ENCODE data around the gene ANKS1B. TPM values are rescaled to one million over a fixed set of nuclear protein-coding genes. Genes with fewer than 3 reads are reported as not detected.

ANKS1B gene
- total RNA-seq, 4 donors from 2014 or later = 4.9 to 15.4 (median 9.4) TPM

DNA sequence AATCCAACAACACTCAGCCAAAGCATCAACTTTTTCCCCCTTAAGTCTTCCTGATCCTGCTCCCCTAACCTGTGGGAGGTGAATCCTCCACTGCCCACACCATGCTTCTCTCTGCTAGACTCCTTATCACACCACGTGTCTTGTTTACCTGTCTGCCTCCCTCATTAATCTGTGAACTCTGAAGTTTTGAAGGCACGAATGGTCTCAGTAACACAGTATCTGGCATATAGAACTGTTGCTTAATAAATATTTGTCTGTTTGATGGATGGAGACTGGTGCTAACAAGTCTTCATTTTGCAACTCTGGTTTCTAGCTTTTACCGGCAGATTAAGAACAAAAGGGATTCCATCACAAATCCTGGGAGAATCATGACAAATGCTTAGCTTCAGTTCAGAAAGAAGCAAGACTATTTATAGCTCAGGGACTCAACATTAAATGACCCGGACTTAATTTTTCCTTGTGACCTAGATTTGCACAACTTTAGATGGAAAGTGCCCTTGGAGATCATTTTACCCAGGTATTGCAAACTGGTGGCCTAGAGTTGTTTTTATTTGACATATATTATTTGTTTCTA is 1072.2 kb downstream of the ANKS1B start:
- 52% methylated on average over 4 of the region's 4 CpGs for WGBS
- no peak for TF ChIP-seq POLR2AphosphoS5 (IDR thresholded peaks at IDR 0.05)
- no peak for TF ChIP-seq EP300 (IDR thresholded peaks at IDR 0.05)
- TF ChIP-seq, protein P1, sequence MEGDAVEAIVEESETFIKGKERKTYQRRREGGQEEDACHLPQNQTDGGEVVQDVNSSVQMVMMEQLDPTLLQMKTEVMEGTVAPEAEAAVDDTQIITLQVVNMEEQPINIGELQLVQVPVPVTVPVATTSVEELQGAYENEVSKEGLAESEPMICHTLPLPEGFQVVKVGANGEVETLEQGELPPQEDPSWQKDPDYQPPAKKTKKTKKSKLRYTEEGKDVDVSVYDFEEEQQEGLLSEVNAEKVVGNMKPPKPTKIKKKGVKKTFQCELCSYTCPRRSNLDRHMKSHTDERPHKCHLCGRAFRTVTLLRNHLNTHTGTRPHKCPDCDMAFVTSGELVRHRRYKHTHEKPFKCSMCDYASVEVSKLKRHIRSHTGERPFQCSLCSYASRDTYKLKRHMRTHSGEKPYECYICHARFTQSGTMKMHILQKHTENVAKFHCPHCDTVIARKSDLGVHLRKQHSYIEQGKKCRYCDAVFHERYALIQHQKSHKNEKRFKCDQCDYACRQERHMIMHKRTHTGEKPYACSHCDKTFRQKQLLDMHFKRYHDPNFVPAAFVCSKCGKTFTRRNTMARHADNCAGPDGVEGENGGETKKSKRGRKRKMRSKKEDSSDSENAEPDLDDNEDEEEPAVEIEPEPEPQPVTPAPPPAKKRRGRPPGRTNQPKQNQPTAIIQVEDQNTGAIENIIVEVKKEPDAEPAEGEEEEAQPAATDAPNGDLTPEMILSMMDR (IDR thresholded peaks at IDR 0.05) = no peak
- TF ChIP-seq POLR2A (IDR thresholded peaks at IDR 0.05) = no peak

DNA sequence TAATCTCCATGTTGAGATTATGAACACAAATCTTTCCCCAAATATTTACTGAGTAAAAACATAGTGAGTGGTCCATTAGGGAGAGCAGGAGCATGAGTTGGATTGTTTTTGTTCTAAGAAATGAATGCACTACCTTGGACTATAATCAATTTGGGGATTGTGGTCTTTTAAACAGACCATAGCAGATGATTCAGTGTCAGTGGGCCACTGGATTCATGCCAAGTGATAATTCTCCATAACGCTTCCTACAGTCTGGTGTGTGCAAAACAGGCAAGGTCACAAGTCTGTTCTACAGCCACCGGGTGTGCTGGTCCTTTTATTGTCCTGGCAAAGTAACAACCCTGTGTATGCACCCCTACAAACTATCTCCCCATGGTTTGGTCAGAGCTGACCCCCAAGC is 1073.3 kb downstream of the ANKS1B start:
- DNase-seq (ENCODE audit: low spot score in 2 of 2) = no peak
- WGBS = 73% methylated on average over 2 of the region's 2 CpGs
- no peaks in the 10 kb centered on the region for H3K4me1 ChIP-seq
- H3K27ac ChIP-seq = no peak overlapping the region
- H3K4me3 ChIP-seq = no peak overlapping the region
- no peaks in the 10 kb centered on the region for H3K36me3 ChIP-seq
- no peaks in the 10 kb centered on the region for H3K9me3 ChIP-seq
- TF ChIP-seq POLR2A (IDR thresholded peaks at IDR 0.05) (no peak), EP300 (IDR thresholded peaks at IDR 0.05) (no peak)
- TF ChIP-seq, protein P1 (IDR thresholded peaks at IDR 0.05) = no peak
- H3K27me3 ChIP-seq = no peaks in the 10 kb centered on the region

More for the DNA sequence above, 1072.2 kb downstream of the ANKS1B start:
- Histone ChIP-seq H3K27me3 (no peaks in the 10 kb centered on the region), H3K4me1 (no peaks in the 10 kb centered on the region), H3K27ac (no peak overlapping the region), H3K4me3 (no peak overlapping the region), H3K36me3 (no peaks in the 10 kb centered on the region), H3K9me3 (no peaks in the 10 kb centered on the region)
- DNase-seq (ENCODE audit: low spot score in 2 of 2) = no peak

DNA sequence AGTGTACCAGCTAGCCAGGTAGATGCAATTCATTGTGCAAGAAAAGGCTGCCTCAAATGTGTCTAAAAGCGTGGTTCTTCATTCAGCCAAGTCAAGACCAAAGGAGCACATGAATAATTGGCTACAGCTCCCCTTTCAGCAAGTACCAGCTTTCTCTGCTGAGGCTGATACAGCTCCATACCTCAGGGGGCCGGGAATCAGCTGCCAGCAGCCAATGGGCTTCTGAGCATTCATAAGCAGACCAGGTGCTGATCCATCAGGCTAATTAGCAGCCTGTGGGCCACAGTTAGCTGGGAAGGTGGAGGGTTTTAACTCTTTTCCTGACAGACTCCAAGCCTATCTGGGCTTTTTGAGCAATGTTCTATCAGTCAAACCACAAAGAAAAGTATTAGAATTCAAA is 1075.0 kb downstream of the ANKS1B start:
- no peak overlapping the region for H3K4me3 ChIP-seq
- WGBS = 24% methylated on average over 2 of the region's 2 CpGs
- no peaks in the 10 kb centered on the region for H3K36me3 ChIP-seq
- H3K27me3 ChIP-seq = no peaks in the 10 kb centered on the region
- DNase-seq (ENCODE audit: low spot score in 2 of 2) = no peak
- TF ChIP-seq POLR2AphosphoS5 (IDR thresholded peaks at IDR 0.05) = no peak
- no peak for TF ChIP-seq EP300 (IDR thresholded peaks at IDR 0.05)
- TF ChIP-seq POLR2A (IDR thresholded peaks at IDR 0.05) = no peak
- TF ChIP-seq, protein P1 (IDR thresholded peaks at IDR 0.05) = no peak
- H3K4me1 ChIP-seq = no peaks in the 10 kb centered on the region
- no peaks in the 10 kb centered on the region for H3K9me3 ChIP-seq
- H3K27ac ChIP-seq = no peak overlapping the region

DNA sequence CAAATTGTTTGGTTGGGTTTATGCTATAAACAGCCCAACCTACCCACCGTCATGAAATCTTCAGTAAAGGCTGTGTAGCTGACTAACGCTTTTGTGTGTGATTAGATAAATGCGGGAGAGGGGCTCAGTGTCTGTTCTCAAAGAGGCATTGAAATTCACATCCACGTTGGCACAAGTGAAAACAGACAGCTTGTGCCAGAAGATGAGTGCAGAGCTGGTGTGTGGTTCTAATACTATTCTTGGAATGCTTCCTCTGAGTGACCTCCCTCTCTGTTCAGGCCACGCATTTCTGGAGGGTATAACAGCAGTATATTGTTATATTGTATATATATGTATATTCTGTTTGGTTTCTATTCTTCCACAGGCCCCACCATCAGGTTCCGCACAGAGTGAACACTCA is 1075.9 kb downstream of the ANKS1B start:
- Histone ChIP-seq H3K27ac (no peak overlapping the region), H3K36me3 (no peaks in the 10 kb centered on the region), H3K9me3 (no peaks in the 10 kb centered on the region), H3K4me1 (no peaks in the 10 kb centered on the region), H3K27me3 (no peaks in the 10 kb centered on the region), H3K4me3 (no peak overlapping the region)
- 76% methylated on average over 6 of the region's 6 CpGs for WGBS
- DNase-seq (ENCODE audit: low spot score in 2 of 2) = no peak
- TF ChIP-seq, protein P1 (IDR thresholded peaks at IDR 0.05) = no peak
- TF ChIP-seq EP300 (IDR thresholded peaks at IDR 0.05) = no peak
- TF ChIP-seq POLR2A (IDR thresholded peaks at IDR 0.05) = no peak
- no peak for TF ChIP-seq POLR2AphosphoS5 (IDR thresholded peaks at IDR 0.05)

DNA sequence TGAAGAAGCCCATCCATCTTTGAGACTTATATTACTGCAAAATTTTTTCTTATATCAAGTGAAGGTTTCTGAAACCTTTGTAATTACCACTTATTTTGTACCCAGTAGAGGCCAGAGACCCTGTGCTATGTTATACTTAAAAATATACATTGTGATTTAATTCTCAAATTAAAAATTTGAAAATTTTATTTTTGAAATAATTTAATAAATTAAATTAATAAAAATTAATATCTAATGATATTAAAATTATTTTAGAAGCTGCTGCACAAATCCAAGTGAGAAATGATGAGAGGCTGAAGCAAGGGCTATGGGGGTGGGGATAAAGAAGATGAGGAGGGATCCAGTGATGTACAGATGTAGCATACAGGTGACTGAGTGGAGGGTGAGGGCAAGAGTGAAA is 1080.9 kb downstream of the ANKS1B start:
- no peak overlapping the region for H3K27ac ChIP-seq
- no peak for DNase-seq (ENCODE audit: low spot score in 2 of 2)
- no peaks in the 10 kb centered on the region for H3K9me3 ChIP-seq
- H3K36me3 ChIP-seq = no peaks in the 10 kb centered on the region
- TF ChIP-seq POLR2AphosphoS5 (IDR thresholded peaks at IDR 0.05) (no peak), EP300 (IDR thresholded peaks at IDR 0.05) (no peak), POLR2A (IDR thresholded peaks at IDR 0.05) (no peak)
- TF ChIP-seq, protein P1 (IDR thresholded peaks at IDR 0.05) = no peak
- H3K4me1 ChIP-seq = no peaks in the 10 kb centered on the region
- H3K27me3 ChIP-seq = no peaks in the 10 kb centered on the region
- H3K4me3 ChIP-seq = no peak overlapping the region

All from suprapubic skin (tissue), 4 donors.